Pancreas (tissue), 10 donors: ENCODE measurements around the gene CRABP1. TPM values are rescaled to one million over a fixed set of nuclear protein-coding genes. Genes with fewer than 3 reads are reported as not detected.

Experiments used
- ATAC-seq, 4 donors: fragments of 200-7000 bp; cut with Tn5 transposase; one replicate each; pipeline versions ENCODE4 v1.8.0 to v1.9.1; 2020; ENCODE audit warnings: mild to moderate bottlenecking in 4 of 4, moderate library complexity in 4 of 4
- DNase-seq, 6 donors: peaks; one replicate each; pipeline ENCODE4 v3.0.0-alpha.2; 2020
- FAIRE-seq: peaks from 2 replicates; lab custom pipeline; 2012; peaks lifted over from hg19 to GRCh38; lab: Jason Lieb, UNC
- H3K27ac ChIP-seq, 4 donors: fragments of 200-600 bp; sonication (generic); 1 replicate in 3 of 4; 2 replicates in 1 of 4; pipeline versions ENCODE4 v1.5.0 to v1.8.0; 2020
- H3K27me3 ChIP-seq, 4 donors: fragments of 200-600 bp; one replicate each; pipeline ENCODE4 v1.8.0; 2021
- H3K36me3 ChIP-seq, 3 donors: fragments of 200-600 bp; sonication (generic) in 1 of 3; one replicate each; pipeline versions ENCODE4 v1.5.0 to v1.8.0; 2020 to 2021
- H3K4me1 ChIP-seq, 3 donors: fragments of 200-600 bp; one replicate each; pipeline ENCODE4 v1.8.0; 2021
- H3K4me3 ChIP-seq, 4 donors: fragments of 200-600 bp; sonication (generic) in 2 of 4; one replicate each; pipeline versions ENCODE4 v1.5.0 to v1.8.0; 2020 to 2021
- H3K9me3 ChIP-seq, 4 donors: fragments of 200-600 bp; one replicate each; pipeline ENCODE4 v1.8.0; 2021
- WGBS, 2 donors: extraction: QIAGEN DNeasy Blood & Tissue Kit; methylation state at CpG; one replicate each; pipeline ENCODE4 v1.1.7; 2013; 5-methylcytosine and 5-hydroxymethylcytosine counted together
- intact Hi-C, 3 donors: fragments of 100-400 bp; cut with DNase I; formaldehyde crosslinking; loops; one replicate each; pipeline versions ENCODE4 v1.11.1 to v1.14.2; 2022
- polyA plus RNA-seq, 2 donors: library from polyadenylated mRNA; stranded (reverse); fragments of 200-250 nt; gene quantifications; one replicate each; pipeline ENCODE4 v1.2.3, GENCODE V29; 2013
- total RNA-seq, 6 donors: library from RNA; stranded (reverse); fragmentation: NEBNext Ultra II Directional in 4 of 6; extraction: Animal tissue kit (Norgen Biotek cat#: 25700) in 4 of 6; gene quantifications; one replicate each; pipeline versions ENCODE4 v1.2.1 to v1.2.4, GENCODE V29; 2021 to 2023
- TF ChIP-seq, protein P1 (sequence below), 4 donors: fragments of 200-600 bp; sonication (generic) in 3 of 4; IDR thresholded peaks; one replicate each; pipeline versions ENCODE4 v1.5.0 to v1.8.0; 2021; ENCODE audit warnings: antibody characterized with exemption in 4 of 4
- donor health status: healthy with polysubstance abuse.
- donor health status: DM: no; HTN: no; CAD: no; lungs with moderate emphysema.
- donor health status: DM: no; HTN: no; CAD: no.
- donor health status: control.
- donor health status: control.
- donor health status: Bipolar disorder and iron deficiency.
- donor health status: DM: yes; HTN: yes; CAD: no.
- donor health status: DM: no; HTN: no; CAD: no.
- donor health status: DM: no; HTN: no; CAD: no.
- donor health status: DM: yes; HTN: yes; CAD: no.

The CRABP1 gene
- total and polyA plus RNA-seq, 8 donors = 0.20 to 11.8 (median 0.37) TPM; not detected in 3

GRCh38 chr15:78323693-78324092 lies 16.5 kb upstream of the CRABP1 start:
- intact Hi-C loops = no loop called here
- no peak for DNase-seq
- no peaks in the 10 kb centered on the region for H3K27me3 ChIP-seq
- no peak overlapping the region for H3K27ac ChIP-seq
- TF ChIP-seq, protein P1, sequence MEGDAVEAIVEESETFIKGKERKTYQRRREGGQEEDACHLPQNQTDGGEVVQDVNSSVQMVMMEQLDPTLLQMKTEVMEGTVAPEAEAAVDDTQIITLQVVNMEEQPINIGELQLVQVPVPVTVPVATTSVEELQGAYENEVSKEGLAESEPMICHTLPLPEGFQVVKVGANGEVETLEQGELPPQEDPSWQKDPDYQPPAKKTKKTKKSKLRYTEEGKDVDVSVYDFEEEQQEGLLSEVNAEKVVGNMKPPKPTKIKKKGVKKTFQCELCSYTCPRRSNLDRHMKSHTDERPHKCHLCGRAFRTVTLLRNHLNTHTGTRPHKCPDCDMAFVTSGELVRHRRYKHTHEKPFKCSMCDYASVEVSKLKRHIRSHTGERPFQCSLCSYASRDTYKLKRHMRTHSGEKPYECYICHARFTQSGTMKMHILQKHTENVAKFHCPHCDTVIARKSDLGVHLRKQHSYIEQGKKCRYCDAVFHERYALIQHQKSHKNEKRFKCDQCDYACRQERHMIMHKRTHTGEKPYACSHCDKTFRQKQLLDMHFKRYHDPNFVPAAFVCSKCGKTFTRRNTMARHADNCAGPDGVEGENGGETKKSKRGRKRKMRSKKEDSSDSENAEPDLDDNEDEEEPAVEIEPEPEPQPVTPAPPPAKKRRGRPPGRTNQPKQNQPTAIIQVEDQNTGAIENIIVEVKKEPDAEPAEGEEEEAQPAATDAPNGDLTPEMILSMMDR (IDR thresholded peaks at IDR 0.05) = no peak
- no peaks in the 10 kb centered on the region for H3K36me3 ChIP-seq
- H3K9me3 ChIP-seq = no peaks in the 10 kb centered on the region
- no peaks in the 10 kb centered on the region for H3K4me1 ChIP-seq
- FAIRE-seq = no peak
- ATAC-seq = no peak
- H3K4me3 ChIP-seq = no peak overlapping the region
- WGBS, 2 donors = 60 to 64% methylated on average over 7 of the region's 7 CpGs

DNA sequence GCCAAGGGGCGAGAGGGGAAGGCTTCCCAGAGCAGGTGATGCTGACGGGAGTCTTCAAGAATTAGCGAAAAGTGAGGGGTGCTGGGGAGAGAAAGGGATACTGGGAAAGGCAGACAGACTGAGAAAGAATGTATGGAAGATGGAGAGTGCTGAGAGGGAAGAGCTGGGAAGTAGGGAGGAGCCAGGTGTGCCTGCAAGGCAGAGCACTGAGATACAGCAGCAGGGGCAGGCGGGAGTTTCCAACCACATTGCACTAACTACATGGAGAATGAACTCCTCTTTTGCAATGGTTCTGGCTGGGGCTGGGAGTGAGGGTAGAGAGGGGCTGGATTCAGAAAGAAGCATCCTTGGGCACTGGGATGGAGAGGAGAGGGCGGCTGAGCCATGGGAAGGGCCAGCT lies 16.0 kb upstream of the CRABP1 start:
- H3K27ac ChIP-seq = no peak overlapping the region
- 85 to 87% methylated on average over 5 of the region's 5 CpGs for WGBS, 2 donors
- no peaks in the 10 kb centered on the region for H3K27me3 ChIP-seq
- no peaks in the 10 kb centered on the region for H3K36me3 ChIP-seq
- TF ChIP-seq, protein P1 (IDR thresholded peaks at IDR 0.05) = no peak
- no peaks in the 10 kb centered on the region for H3K9me3 ChIP-seq
- ATAC-seq = no peak
- no peak overlapping the region for H3K4me3 ChIP-seq
- no peak for DNase-seq
- no peaks in the 10 kb centered on the region for H3K4me1 ChIP-seq
- no peak for FAIRE-seq
- intact Hi-C loops = no loop called here

DNA sequence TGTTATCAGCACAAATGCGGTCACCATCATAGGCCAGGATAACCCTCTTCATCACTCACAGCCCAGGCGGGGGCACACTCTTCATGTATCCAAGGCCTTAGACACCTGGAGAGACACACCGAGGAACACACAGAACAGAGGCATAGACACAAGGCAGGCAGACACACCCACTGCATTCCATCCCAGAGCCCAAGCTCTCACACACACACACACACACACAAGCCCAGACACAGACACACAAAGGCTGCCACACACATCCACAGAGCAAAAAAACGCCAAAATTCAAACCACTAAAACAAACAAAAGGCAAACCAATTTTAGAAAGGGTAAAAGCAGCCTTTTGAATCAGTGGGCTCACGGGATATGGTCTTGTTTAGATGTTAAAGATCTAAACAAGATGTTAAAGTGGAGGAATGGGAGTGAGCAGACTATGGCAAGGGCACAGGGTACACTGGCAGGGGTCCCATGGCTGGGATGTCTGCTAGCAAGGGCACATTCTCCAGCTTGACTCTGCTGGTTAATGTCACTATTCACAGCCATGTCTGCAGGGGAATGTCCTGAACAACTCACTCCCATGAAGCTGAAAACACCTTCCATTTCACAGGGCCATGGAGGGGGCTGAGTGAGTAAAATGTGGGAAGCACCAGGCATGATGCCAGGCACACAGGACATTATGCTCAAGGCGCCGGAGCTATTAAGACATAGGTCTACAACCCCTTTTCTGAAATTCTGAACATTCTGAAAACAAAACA lies 14.9 kb upstream of the CRABP1 start:
- Histone ChIP-seq H3K36me3 (no peaks in the 10 kb centered on the region), H3K4me1 (no peaks in the 10 kb centered on the region), H3K9me3 (no peaks in the 10 kb centered on the region), H3K27ac (no peak overlapping the region), H3K4me3 (no peak overlapping the region), H3K27me3 (no peaks in the 10 kb centered on the region)
- WGBS, 2 donors = 62 to 66% methylated on average over 7 of the region's 7 CpGs
- TF ChIP-seq, protein P1 (IDR thresholded peaks at IDR 0.05) = no peak
- DNase-seq (no peak), ATAC-seq (no peak), FAIRE-seq (no peak)
- intact Hi-C loops = no loop called here

- no peak for FAIRE-seq
- Histone ChIP-seq H3K27ac (no peak overlapping the region), H3K4me3 (no peak overlapping the region), H3K9me3 (no peaks in the 10 kb centered on the region), H3K27me3 (no peaks in the 10 kb centered on the region), H3K36me3 (no peaks in the 10 kb centered on the region), H3K4me1 (no peaks in the 10 kb centered on the region)
- no peak for ATAC-seq
- intact Hi-C loops = no loop called here
- WGBS, 2 donors = 45 to 54% methylated on average over 1 of the region's 1 CpG
- DNase-seq = no peak
- TF ChIP-seq, protein P1 (IDR thresholded peaks at IDR 0.05) = no peak
These were observed 12.7 kb upstream of the CRABP1 start for GRCh38 chr15:78327466-78327865.

- H3K27ac ChIP-seq = no peak overlapping the region
- TF ChIP-seq, protein P1 (IDR thresholded peaks at IDR 0.05) = no peak
- H3K36me3 ChIP-seq = no peaks in the 10 kb centered on the region
- no peak for ATAC-seq
- no peaks in the 10 kb centered on the region for H3K27me3 ChIP-seq
- H3K4me3 ChIP-seq = no peak overlapping the region
- FAIRE-seq = no peak
- WGBS, 2 donors = 42 to 57% methylated on average over 4 of the region's 4 CpGs
- H3K9me3 ChIP-seq = no peaks in the 10 kb centered on the region
- intact Hi-C loops = no loop called here
- H3K4me1 ChIP-seq = no peaks in the 10 kb centered on the region
- no peak for DNase-seq
These were observed 10.5 kb upstream of the CRABP1 start for GRCh38 chr15:78329625-78330024.
